H1 (cell line): Measurements from ENCODE around the gene RBM27. TPM values are rescaled to one million over a fixed set of nuclear protein-coding genes. Genes with fewer than 3 reads are reported as not detected.

Source experiments
- EZH2 ChIP-seq: fragments of 200-600 bp; sonication (generic); IDR thresholded peaks from 2 replicates; pipeline ENCODE4 v1.7.1; 2012; ENCODE audit warnings: low read depth, mild to moderate bottlenecking, moderate library complexity, low read length, inconsistent platforms; ENCODE audit not compliant: severe bottlenecking
- GTF2F1 ChIP-seq: IDR thresholded peaks from 2 replicates; pipeline ENCODE4 v1.6.1; 2012; ENCODE audit warnings: low read depth, low read length, improper control_type of control experiment, borderline replicate concordance
- POU5F1 ChIP-seq: IDR thresholded peaks from 2 replicates; pipeline ENCODE4 v1.6.1; 2011; ENCODE audit warnings: low read depth, mild to moderate bottlenecking, low read length, moderate library complexity
- polyA plus RNA-seq, 7 experiments: library from polyadenylated mRNA; depleted of rRNA in 3 of 7; stranded (reverse) in 5 of 7; unstranded in 2 of 7; fragments of >200 nt in 5 of 7; fragments of 200-250 nt in 2 of 7; gene quantifications; 1 replicate in 5 of 7; 2 replicates in 1 of 7; 4 replicates in 1 of 7; pipeline versions ENCODE4 v1.2.1 to v1.2.3, GENCODE V29; 2011 to 2013; ENCODE audit warnings: missing spikeins in 2 of 7, mixed read lengths in 2 of 7
- total RNA-seq: library from RNA; stranded (reverse); fragmentation: NEBNext Ultra II Directional; extraction: Animal tissue kit (Norgen Biotek cat#: 25700); gene quantifications from 2 replicates; pipeline ENCODE4 v1.2.1, GENCODE V29; 2021
- TF ChIP-seq, protein P1 (sequence below): fragments of 300-600 bp; sonication (generic); IDR thresholded peaks from 2 replicates; pipeline ENCODE4 v1.7.1; 2012; ENCODE audit warnings: low read length, moderate library complexity, mild to moderate bottlenecking, inconsistent platforms; ENCODE audit not compliant: insufficient replicate concordance

Gene RBM27
- total and polyA plus RNA-seq, 2 of the 8 experiments (the other 6 are each of a cell fraction or from before 2014, with no cell fraction given) = 13.1 to 42.9 TPM

DNA sequence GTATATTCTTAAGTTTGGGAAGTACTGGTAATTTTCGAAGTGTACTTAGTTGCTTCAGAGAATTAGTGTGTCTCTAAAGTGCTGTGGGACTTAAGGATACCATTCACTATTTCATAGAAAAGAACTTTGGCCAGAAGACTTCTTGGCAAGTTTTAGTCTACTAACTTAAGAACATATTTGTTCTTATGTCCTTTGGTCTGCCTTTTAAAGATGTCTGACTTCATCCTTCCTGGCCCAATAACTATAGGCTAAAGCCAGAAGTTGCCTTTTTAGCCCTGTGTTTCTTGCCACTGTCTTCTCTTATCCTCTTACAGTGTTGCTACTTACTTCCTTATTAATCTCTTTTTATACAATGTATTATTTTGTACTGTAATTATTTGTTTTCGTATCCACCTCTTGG, 6.3 kb downstream of the RBM27 start (continued):
- TF ChIP-seq, protein P1, sequence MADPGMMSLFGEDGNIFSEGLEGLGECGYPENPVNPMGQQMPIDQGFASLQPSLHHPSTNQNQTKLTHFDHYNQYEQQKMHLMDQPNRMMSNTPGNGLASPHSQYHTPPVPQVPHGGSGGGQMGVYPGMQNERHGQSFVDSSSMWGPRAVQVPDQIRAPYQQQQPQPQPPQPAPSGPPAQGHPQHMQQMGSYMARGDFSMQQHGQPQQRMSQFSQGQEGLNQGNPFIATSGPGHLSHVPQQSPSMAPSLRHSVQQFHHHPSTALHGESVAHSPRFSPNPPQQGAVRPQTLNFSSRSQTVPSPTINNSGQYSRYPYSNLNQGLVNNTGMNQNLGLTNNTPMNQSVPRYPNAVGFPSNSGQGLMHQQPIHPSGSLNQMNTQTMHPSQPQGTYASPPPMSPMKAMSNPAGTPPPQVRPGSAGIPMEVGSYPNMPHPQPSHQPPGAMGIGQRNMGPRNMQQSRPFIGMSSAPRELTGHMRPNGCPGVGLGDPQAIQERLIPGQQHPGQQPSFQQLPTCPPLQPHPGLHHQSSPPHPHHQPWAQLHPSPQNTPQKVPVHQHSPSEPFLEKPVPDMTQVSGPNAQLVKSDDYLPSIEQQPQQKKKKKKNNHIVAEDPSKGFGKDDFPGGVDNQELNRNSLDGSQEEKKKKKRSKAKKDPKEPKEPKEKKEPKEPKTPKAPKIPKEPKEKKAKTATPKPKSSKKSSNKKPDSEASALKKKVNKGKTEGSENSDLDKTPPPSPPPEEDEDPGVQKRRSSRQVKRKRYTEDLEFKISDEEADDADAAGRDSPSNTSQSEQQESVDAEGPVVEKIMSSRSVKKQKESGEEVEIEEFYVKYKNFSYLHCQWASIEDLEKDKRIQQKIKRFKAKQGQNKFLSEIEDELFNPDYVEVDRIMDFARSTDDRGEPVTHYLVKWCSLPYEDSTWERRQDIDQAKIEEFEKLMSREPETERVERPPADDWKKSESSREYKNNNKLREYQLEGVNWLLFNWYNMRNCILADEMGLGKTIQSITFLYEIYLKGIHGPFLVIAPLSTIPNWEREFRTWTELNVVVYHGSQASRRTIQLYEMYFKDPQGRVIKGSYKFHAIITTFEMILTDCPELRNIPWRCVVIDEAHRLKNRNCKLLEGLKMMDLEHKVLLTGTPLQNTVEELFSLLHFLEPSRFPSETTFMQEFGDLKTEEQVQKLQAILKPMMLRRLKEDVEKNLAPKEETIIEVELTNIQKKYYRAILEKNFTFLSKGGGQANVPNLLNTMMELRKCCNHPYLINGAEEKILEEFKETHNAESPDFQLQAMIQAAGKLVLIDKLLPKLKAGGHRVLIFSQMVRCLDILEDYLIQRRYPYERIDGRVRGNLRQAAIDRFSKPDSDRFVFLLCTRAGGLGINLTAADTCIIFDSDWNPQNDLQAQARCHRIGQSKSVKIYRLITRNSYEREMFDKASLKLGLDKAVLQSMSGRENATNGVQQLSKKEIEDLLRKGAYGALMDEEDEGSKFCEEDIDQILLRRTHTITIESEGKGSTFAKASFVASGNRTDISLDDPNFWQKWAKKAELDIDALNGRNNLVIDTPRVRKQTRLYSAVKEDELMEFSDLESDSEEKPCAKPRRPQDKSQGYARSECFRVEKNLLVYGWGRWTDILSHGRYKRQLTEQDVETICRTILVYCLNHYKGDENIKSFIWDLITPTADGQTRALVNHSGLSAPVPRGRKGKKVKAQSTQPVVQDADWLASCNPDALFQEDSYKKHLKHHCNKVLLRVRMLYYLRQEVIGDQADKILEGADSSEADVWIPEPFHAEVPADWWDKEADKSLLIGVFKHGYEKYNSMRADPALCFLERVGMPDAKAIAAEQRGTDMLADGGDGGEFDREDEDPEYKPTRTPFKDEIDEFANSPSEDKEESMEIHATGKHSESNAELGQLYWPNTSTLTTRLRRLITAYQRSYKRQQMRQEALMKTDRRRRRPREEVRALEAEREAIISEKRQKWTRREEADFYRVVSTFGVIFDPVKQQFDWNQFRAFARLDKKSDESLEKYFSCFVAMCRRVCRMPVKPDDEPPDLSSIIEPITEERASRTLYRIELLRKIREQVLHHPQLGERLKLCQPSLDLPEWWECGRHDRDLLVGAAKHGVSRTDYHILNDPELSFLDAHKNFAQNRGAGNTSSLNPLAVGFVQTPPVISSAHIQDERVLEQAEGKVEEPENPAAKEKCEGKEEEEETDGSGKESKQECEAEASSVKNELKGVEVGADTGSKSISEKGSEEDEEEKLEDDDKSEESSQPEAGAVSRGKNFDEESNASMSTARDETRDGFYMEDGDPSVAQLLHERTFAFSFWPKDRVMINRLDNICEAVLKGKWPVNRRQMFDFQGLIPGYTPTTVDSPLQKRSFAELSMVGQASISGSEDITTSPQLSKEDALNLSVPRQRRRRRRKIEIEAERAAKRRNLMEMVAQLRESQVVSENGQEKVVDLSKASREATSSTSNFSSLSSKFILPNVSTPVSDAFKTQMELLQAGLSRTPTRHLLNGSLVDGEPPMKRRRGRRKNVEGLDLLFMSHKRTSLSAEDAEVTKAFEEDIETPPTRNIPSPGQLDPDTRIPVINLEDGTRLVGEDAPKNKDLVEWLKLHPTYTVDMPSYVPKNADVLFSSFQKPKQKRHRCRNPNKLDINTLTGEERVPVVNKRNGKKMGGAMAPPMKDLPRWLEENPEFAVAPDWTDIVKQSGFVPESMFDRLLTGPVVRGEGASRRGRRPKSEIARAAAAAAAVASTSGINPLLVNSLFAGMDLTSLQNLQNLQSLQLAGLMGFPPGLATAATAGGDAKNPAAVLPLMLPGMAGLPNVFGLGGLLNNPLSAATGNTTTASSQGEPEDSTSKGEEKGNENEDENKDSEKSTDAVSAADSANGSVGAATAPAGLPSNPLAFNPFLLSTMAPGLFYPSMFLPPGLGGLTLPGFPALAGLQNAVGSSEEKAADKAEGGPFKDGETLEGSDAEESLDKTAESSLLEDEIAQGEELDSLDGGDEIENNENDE = no peak
- no peak for TF ChIP-seq POU5F1
- TF ChIP-seq GTF2F1 = no peak
- no peak for TF ChIP-seq EZH2
- TF ChIP-seq, all 59 proteins: peak for 0
